Upper lobe of left lung (tissue), 6 donors: ENCODE results near the gene TPSD1. TPM values are rescaled to one million over a fixed set of nuclear protein-coding genes. Genes with fewer than 3 reads are reported as not detected.

Experiments
- ATAC-seq, 2 donors: fragments of 200-7000 bp; cut with Tn5 transposase; one replicate each; pipeline ENCODE4 v1.9.1; 2022; ENCODE audit warnings: mild to moderate bottlenecking in 2 of 2, moderate library complexity in 2 of 2; ENCODE audit not compliant: low FRiP score in 2 of 2
- DNase-seq, 2 donors: peaks; one replicate each; pipeline ENCODE4 v3.0.0-alpha.2; 2019 to 2020
- H3K27ac ChIP-seq, 4 donors: fragments of 200-600 bp; sonication (generic); one replicate each; pipeline ENCODE4 v1.5.1; 2016 to 2019
- H3K27me3 ChIP-seq, 4 donors: fragments of 200-600 bp; sonication (generic); one replicate each; pipeline ENCODE4 v1.5.1; 2017 to 2019
- H3K36me3 ChIP-seq, 4 donors: fragments of 200-600 bp; sonication (generic); one replicate each; pipeline ENCODE4 v1.5.1; 2016 to 2019
- H3K4me1 ChIP-seq, 4 donors: fragments of 200-600 bp; sonication (generic); one replicate each; pipeline ENCODE4 v1.5.1; 2018 to 2019
- H3K4me3 ChIP-seq, 4 donors: fragments of 200-600 bp; sonication (generic); one replicate each; pipeline ENCODE4 v1.5.1; 2017 to 2019; ENCODE audit warnings: mild to moderate bottlenecking in 2 of 4, moderate library complexity in 1 of 4
- H3K9me3 ChIP-seq, 4 donors: fragments of 200-600 bp; sonication (generic); one replicate each; pipeline ENCODE4 v1.5.1; 2018 to 2019
- CTCF ChIP-seq, 6 experiments: fragments of 450-650 bp in 4 of 6; fragments of 200-600 bp in 2 of 6; sonication (generic) in 2 of 6; IDR thresholded peaks; one replicate each; pipeline ENCODE4 v1.5.1; 2016 to 2019; ENCODE audit warnings: antibody characterized with exemption in 6 of 6
- EP300 ChIP-seq, 4 donors: sonication (generic); formaldehyde crosslinking; IDR thresholded peaks; one replicate each; pipeline ENCODE4 v1.5.1; 2017; ENCODE audit warnings: antibody characterized with exemption in 4 of 4, control low read depth in 2 of 4
- POLR2A ChIP-seq, 4 donors: fragments of 450-650 bp; IDR thresholded peaks; one replicate each; pipeline ENCODE4 v1.5.1; 2016 to 2017; ENCODE audit warnings: antibody characterized with exemption in 4 of 4, mild to moderate bottlenecking in 2 of 4
- POLR2AphosphoS5 ChIP-seq, 2 donors: sonication (generic); formaldehyde crosslinking; IDR thresholded peaks; one replicate each; pipeline ENCODE4 v1.5.1; 2017; ENCODE audit warnings: antibody characterized with exemption in 2 of 2
- WGBS, 2 donors: methylation state at CpG; one replicate each; pipeline ENCODE4 v1.1.5; 2017 to 2018; 5-methylcytosine and 5-hydroxymethylcytosine counted together
- total RNA-seq, 6 donors: library from RNA; depleted of rRNA in 4 of 6; stranded (reverse); fragments of >200 nt in 4 of 6; gene quantifications; one replicate each; pipeline versions ENCODE4 v1.1.0 to v1.2.1, GENCODE V29; 2016 to 2021
- donor health status: DM: no; HTN: no; CAD: no; lungs with moderate emphysema.
- donor health status: DM: no; HTN: yes; CAD: no; lungs with severe emphysema.

Gene TPSD1
- total RNA-seq, 6 donors from 2014 or later: 1.3 to 14.0 (median 6.4) TPM

DNA sequence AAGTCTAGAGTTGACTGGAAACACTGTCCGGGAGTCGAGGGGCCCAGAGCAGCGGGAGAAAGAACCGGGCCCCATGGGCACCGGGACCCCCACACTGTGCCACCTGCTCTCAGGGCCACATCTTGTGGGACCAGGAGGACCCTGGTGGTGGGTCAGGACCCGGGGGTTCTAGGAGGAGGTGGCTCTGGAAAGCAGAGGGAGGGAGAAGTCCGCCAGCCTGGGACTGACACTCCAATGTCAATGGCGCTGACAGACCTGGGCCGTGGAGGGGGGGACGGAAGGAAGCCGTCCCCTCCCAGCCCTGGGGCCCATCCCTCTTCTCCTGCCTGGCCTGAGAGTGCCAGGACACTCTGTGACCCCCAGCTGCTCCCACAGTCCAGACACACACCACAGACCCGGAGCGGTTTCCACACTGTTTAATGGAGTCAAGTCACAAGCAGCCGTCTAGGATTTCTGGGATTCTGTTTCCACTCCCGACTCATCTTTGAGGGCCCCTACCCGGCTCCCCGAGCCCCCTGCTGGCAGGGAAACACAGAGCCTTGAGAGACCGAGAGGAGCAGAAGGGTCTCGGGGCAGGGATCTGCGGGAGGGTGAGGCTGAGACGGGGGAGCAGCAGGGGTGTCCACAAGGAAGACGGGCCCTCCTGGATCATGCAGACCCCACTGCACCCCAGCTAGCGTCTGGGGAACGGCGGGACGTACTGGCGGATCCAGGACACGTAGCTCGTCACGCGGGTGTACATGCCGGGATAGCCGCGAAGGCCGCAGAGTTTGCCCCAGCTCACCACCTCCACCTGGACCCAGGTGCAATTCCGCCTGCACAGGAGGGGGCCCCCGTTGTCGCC is 30.0 kb downstream of the TPSD1 start:
- no peaks in the 10 kb centered on the region for H3K9me3 ChIP-seq
- no peak for ATAC-seq
- DNase-seq: peak in 1 of 2 donors; percentile 63
- H3K27ac ChIP-seq: no peak overlapping the region
- peaks cover 0 to 5% (median 0%) of the 10 kb centered on the region in 4 donors for H3K4me1 ChIP-seq
- WGBS, 2 donors: 65 to 72% methylated on average over 20 to 38 of the region's 38 CpGs
- H3K27me3 ChIP-seq: peaks cover 0 to 24% (median 11%) of the 10 kb centered on the region in 4 donors
- no peak overlapping the region for H3K4me3 ChIP-seq
- no peaks in the 10 kb centered on the region for H3K36me3 ChIP-seq
- no peak for TF ChIP-seq CTCF (IDR thresholded peaks at IDR 0.05)

DNA sequence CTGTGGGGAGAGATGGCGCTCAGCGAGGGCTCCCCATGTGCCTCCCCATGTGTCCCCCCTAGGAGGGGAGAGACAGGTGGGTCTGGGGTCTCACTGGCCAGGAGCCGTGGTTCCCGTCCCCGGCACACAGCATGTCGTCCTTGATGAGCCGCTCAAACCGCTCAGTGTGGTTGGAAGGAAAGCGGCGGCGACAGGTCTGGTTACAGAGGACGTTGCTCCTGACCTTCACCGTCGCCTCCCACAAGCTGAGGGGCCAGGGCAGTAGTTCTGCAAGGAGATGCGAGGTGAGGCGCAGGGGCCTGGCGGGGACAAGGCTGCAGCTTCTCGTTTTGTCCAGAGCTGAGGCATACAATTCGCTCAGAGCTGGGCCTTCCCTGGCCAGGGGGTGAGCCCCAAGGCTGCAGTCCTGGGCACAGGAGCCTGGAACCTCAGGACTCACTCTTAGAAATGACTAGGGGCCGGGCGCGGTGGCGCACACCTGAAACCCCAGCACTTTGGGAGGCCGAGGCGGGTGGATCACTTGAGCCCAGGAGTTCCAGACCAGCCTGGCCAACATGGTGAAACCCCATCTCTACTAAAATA is 30.7 kb downstream of the TPSD1 start:
- DNase-seq: peak in 1 of 2 donors; percentile 65
- Histone ChIP-seq H3K27me3 (peaks cover 0 to 24% (median 11%) of the 10 kb centered on the region in 4 donors), H3K4me3 (no peak overlapping the region), H3K9me3 (no peaks in the 10 kb centered on the region), H3K36me3 (no peaks in the 10 kb centered on the region), H3K27ac (no peak overlapping the region), H3K4me1 (peaks cover 0 to 5% (median 0%) of the 10 kb centered on the region in 4 donors)
- ATAC-seq: no peak
- no peak for TF ChIP-seq EP300 (IDR thresholded peaks at IDR 0.05)
- TF ChIP-seq CTCF (IDR thresholded peaks at IDR 0.05): no peak
- no peak for TF ChIP-seq POLR2AphosphoS5 (IDR thresholded peaks at IDR 0.05)
- no peak for TF ChIP-seq POLR2A (IDR thresholded peaks at IDR 0.05)
- 73% methylated on average over 15 to 25 of the region's 25 CpGs for WGBS, 2 donors

DNA sequence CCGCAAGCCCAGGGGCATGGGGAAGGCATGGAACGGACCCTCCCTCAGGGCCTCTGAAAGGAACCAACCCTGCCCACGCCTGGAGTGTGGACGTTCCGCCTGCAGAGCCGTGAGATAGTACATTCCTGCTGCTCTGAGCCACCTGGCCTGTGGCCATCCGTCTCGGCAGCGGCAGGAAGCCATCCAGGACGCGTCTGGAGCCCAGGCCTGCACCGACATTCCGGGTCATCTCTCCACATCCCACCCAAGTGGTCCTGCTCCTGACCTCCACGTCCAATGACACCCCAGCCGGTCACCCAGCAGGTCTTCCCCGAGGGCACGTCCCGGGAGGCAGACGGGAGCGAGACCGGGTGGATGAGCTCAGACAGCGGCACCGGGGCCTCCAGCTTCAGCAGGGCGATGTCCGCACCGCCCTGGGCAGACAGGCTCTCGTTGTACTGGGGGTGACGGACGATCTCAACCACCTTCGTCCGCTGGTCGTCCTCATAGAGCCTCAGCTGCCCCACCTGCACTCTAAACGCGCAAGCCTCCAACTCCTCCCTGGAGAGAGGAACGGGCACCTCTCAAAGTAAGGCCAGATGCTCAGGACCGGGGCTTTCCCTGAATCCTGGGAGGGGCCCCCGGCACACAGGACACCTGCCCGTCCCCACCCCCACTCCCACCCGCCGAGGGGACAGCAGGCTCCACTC is 32.3 kb downstream of the TPSD1 start:
- WGBS, 2 donors: 45 to 60% methylated on average over 12 to 35 of the region's 40 CpGs
- TF ChIP-seq CTCF (IDR thresholded peaks at IDR 0.05) (no peak), POLR2A (IDR thresholded peaks at IDR 0.05) (no peak), POLR2AphosphoS5 (IDR thresholded peaks at IDR 0.05) (no peak), EP300 (IDR thresholded peaks at IDR 0.05) (no peak)
- H3K27ac ChIP-seq: no peak overlapping the region
- H3K4me1 ChIP-seq: peaks cover 0 to 5% (median 0%) of the 10 kb centered on the region in 4 donors
- ATAC-seq (peak in 1 of 2 donors; percentile 10), DNase-seq (peak in 1 of 2 donors; percentile 74)
- no peaks in the 10 kb centered on the region for H3K36me3 ChIP-seq
- no peak overlapping the region for H3K4me3 ChIP-seq
- peaks cover 0 to 24% (median 11%) of the 10 kb centered on the region in 4 donors for H3K27me3 ChIP-seq
- H3K9me3 ChIP-seq: no peaks in the 10 kb centered on the region

DNA sequence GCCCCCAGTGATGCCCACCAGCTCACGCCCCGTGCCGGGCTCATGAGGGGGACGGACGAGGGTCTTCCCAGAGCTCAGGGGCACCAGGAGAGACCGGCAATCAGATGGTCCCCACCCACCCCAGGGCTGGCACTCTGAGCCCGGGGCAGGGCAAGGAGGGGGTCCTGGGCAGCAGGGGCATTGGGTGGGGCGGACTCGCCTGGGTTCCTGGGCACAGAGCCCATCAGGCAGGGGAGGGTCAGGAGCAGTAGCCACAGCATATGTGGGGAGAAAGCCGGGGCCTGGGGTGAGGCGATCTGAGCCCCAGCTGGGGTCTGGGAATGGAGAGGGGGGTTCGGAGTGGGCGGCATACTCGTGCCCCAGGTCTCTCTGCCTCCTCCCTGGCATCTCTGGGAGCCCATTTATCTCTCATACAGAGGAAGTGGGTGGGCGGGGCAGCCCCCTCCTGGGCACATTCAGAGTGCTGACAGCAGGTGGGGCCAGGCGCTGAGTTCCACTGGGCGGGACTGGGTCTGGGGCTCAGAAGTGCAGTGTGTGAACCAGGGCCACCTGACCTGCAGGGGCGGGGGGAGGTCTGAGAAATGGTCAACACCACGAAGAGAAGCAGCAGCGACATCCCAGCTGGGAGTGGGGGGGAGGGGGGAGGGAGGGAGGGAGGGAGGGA is 33.1 kb downstream of the TPSD1 start:
- Histone ChIP-seq H3K36me3 (no peaks in the 10 kb centered on the region), H3K27me3 (peaks cover 0 to 24% (median 11%) of the 10 kb centered on the region in 4 donors), H3K4me3 (no peak overlapping the region), H3K27ac (no peak overlapping the region), H3K4me1 (peaks cover 0 to 5% (median 0%) of the 10 kb centered on the region in 4 donors), H3K9me3 (no peaks in the 10 kb centered on the region)
- no peak for DNase-seq
- TF ChIP-seq CTCF (IDR thresholded peaks at IDR 0.05) (no peak), EP300 (IDR thresholded peaks at IDR 0.05) (no peak), POLR2AphosphoS5 (IDR thresholded peaks at IDR 0.05) (no peak), POLR2A (IDR thresholded peaks at IDR 0.05) (no peak)
- 38 to 42% methylated on average over 7 to 12 of the region's 20 CpGs for WGBS, 2 donors
- peak in 1 of 2 donors; percentile 6 for ATAC-seq
